A549 (cell line): ENCODE measurements around the gene FOXP1.

Experiments used
- BHLHE40 ChIP-seq: IDR thresholded peaks from 2 replicates; pipeline ENCODE4 v1.6.1; 2012; ENCODE audit warnings: low read depth, low read length, inconsistent platforms
- EHMT2 ChIP-seq: fragments of 200-600 bp; sonication (generic); IDR thresholded peaks from 2 replicates; pipeline ENCODE4 v1.6.1; 2016; ENCODE audit warnings: antibody characterized with exemption, low read depth, mild to moderate bottlenecking, moderate library complexity
- EP300 ChIP-seq, 2 experiments: fragments of >200 bp; sonication (Bioruptor Twin); formaldehyde crosslinking; IDR thresholded peaks; 2 replicates in 1 of 2; 3 replicates in 1 of 2; pipeline ENCODE4 v1.6.1; 2016 to 2017
- FOXS1 ChIP-seq: fragments of 250-450 bp; sonication (Bioruptor Pico); IDR thresholded peaks from 2 replicates; pipeline ENCODE4 v1.5.0; 2020; ENCODE audit warnings: mild to moderate bottlenecking, moderate library complexity
- HDAC2 ChIP-seq: fragments of 200-600 bp; sonication (generic); IDR thresholded peaks from 2 replicates; pipeline ENCODE4 v1.6.1; 2016
- KDM1A ChIP-seq: fragments of 200-600 bp; sonication (generic); IDR thresholded peaks from 2 replicates; pipeline ENCODE4 v1.6.1; 2016; ENCODE audit warnings: low read depth, mild to moderate bottlenecking
- MYC ChIP-seq: IDR thresholded peaks from 2 replicates; pipeline ENCODE4 v1.6.1; 2012; ENCODE audit warnings: mild to moderate bottlenecking, inconsistent platforms, low read length, improper control_type of control experiment, borderline replicate concordance
- PHF8 ChIP-seq: fragments of 200-600 bp; sonication (generic); IDR thresholded peaks from 2 replicates; pipeline ENCODE4 v1.6.1; 2016; ENCODE audit warnings: low read depth, mild to moderate bottlenecking, antibody characterized with exemption, moderate library complexity, borderline replicate concordance
- POLR2A ChIP-seq: IDR thresholded peaks from 2 replicates; pipeline ENCODE4 v1.6.1; 2012; ENCODE audit warnings: mild to moderate bottlenecking, low read length
- RNF2 ChIP-seq: fragments of 200-600 bp; sonication (generic); IDR thresholded peaks from 2 replicates; pipeline ENCODE4 v1.6.1; 2016; ENCODE audit warnings: low read depth, mild to moderate bottlenecking, antibody characterized with exemption, moderate library complexity, borderline replicate concordance
- TF ChIP-seq, protein P1 (sequence below): fragments of >200 bp; sonication (Bioruptor Twin); formaldehyde crosslinking; IDR thresholded peaks from 3 replicates; pipeline ENCODE4 v1.5.1; 2016
- TF ChIP-seq, protein P2 (sequence below): fragments of 200-600 bp; sonication (generic); IDR thresholded peaks from 2 replicates; pipeline ENCODE4 v1.6.1; 2016; ENCODE audit warnings: antibody characterized with exemption, mild to moderate bottlenecking, moderate library complexity
- TF ChIP-seq, protein P3 (sequence below): IDR thresholded peaks from 2 replicates; pipeline ENCODE4 v1.6.1; 2012

DNA sequence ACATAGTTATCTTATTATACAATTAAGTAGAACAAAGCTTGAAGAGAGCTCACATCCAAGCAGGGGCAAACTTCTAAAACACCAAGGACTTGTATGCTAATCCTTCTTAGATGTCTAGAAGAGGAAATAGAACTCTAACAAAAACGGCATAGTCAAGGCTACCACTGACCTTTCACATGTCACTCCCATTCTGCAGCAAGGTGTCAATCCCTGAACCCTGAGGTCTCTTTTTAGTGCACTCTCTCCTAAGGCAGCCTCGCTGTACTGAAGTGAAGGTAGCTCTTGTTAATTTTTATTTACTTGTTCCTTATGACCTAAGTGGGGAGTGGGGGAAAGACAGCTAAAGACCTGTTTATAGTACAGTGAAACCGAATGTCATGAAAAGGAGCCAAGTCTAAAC is 506.5 kb downstream of the FOXP1 start:
- TF ChIP-seq HDAC2 (no peak), POLR2A (no peak), EP300 (IDR thresholded peaks at IDR 0.05) (no peak), RNF2 (no peak), MYC (no peak), PHF8 (no peak), BHLHE40 (no peak), EHMT2 (no peak), KDM1A (no peak), FOXS1 (CRISPR knock-in tag) (no peak)
- TF ChIP-seq, protein P1, sequence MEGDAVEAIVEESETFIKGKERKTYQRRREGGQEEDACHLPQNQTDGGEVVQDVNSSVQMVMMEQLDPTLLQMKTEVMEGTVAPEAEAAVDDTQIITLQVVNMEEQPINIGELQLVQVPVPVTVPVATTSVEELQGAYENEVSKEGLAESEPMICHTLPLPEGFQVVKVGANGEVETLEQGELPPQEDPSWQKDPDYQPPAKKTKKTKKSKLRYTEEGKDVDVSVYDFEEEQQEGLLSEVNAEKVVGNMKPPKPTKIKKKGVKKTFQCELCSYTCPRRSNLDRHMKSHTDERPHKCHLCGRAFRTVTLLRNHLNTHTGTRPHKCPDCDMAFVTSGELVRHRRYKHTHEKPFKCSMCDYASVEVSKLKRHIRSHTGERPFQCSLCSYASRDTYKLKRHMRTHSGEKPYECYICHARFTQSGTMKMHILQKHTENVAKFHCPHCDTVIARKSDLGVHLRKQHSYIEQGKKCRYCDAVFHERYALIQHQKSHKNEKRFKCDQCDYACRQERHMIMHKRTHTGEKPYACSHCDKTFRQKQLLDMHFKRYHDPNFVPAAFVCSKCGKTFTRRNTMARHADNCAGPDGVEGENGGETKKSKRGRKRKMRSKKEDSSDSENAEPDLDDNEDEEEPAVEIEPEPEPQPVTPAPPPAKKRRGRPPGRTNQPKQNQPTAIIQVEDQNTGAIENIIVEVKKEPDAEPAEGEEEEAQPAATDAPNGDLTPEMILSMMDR, result no peak
- TF ChIP-seq, protein P2, sequence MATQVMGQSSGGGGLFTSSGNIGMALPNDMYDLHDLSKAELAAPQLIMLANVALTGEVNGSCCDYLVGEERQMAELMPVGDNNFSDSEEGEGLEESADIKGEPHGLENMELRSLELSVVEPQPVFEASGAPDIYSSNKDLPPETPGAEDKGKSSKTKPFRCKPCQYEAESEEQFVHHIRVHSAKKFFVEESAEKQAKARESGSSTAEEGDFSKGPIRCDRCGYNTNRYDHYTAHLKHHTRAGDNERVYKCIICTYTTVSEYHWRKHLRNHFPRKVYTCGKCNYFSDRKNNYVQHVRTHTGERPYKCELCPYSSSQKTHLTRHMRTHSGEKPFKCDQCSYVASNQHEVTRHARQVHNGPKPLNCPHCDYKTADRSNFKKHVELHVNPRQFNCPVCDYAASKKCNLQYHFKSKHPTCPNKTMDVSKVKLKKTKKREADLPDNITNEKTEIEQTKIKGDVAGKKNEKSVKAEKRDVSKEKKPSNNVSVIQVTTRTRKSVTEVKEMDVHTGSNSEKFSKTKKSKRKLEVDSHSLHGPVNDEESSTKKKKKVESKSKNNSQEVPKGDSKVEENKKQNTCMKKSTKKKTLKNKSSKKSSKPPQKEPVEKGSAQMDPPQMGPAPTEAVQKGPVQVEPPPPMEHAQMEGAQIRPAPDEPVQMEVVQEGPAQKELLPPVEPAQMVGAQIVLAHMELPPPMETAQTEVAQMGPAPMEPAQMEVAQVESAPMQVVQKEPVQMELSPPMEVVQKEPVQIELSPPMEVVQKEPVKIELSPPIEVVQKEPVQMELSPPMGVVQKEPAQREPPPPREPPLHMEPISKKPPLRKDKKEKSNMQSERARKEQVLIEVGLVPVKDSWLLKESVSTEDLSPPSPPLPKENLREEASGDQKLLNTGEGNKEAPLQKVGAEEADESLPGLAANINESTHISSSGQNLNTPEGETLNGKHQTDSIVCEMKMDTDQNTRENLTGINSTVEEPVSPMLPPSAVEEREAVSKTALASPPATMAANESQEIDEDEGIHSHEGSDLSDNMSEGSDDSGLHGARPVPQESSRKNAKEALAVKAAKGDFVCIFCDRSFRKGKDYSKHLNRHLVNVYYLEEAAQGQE, result no peak
- TF ChIP-seq, protein P3, sequence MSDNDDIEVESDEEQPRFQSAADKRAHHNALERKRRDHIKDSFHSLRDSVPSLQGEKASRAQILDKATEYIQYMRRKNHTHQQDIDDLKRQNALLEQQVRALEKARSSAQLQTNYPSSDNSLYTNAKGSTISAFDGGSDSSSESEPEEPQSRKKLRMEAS, result no peak
